H1 (cell line): ENCODE results near the gene MAPK9. TPM values are rescaled to one million over a fixed set of nuclear protein-coding genes. Genes with fewer than 3 reads are reported as not detected.

ENCODE experiments used
- BACH1 ChIP-seq: IDR thresholded peaks from 2 replicates; pipeline ENCODE4 v1.6.1; 2012; ENCODE audit warnings: low read length, improper control_type of control experiment
- CEBPB ChIP-seq: IDR thresholded peaks from 2 replicates; pipeline ENCODE4 v1.6.1; 2012; ENCODE audit warnings: low read depth, low read length
- FOSL1 ChIP-seq: IDR thresholded peaks from 2 replicates; pipeline ENCODE4 v1.6.1; 2011; ENCODE audit warnings: mild to moderate bottlenecking, low read depth, low read length, moderate library complexity; ENCODE audit not compliant: insufficient read depth
- KDM5A ChIP-seq: fragments of 200-600 bp; IDR thresholded peaks from 2 replicates; pipeline ENCODE4 v1.7.1; 2012; ENCODE audit warnings: mild to moderate bottlenecking, low read length, inconsistent platforms, mixed read lengths
- polyA plus RNA-seq, 7 experiments: library from polyadenylated mRNA; depleted of rRNA in 3 of 7; stranded (reverse) in 5 of 7; unstranded in 2 of 7; fragments of >200 nt in 5 of 7; fragments of 200-250 nt in 2 of 7; gene quantifications; 1 replicate in 5 of 7; 2 replicates in 1 of 7; 4 replicates in 1 of 7; pipeline versions ENCODE4 v1.2.1 to v1.2.3, GENCODE V29; 2011 to 2013; ENCODE audit warnings: missing spikeins in 2 of 7, mixed read lengths in 2 of 7
- total RNA-seq: library from RNA; stranded (reverse); fragmentation: NEBNext Ultra II Directional; extraction: Animal tissue kit (Norgen Biotek cat#: 25700); gene quantifications from 2 replicates; pipeline ENCODE4 v1.2.1, GENCODE V29; 2021
- TF ChIP-seq, protein P1 (sequence below): fragments of 300-600 bp; sonication (generic); IDR thresholded peaks from 2 replicates; pipeline ENCODE4 v1.7.1; 2012; ENCODE audit warnings: low read length, moderate library complexity, mild to moderate bottlenecking, inconsistent platforms; ENCODE audit not compliant: insufficient replicate concordance
- TF ChIP-seq, protein P2 (sequence below): IDR thresholded peaks from 2 replicates; pipeline ENCODE4 v1.6.1; 2011; ENCODE audit warnings: low read length, improper control_type of control experiment

The MAPK9 gene
- total and polyA plus RNA-seq, 2 of the 8 experiments (the other 6 are each of a cell fraction or from before 2014, with no cell fraction given), result 22.3 to 43.7 TPM

DNA sequence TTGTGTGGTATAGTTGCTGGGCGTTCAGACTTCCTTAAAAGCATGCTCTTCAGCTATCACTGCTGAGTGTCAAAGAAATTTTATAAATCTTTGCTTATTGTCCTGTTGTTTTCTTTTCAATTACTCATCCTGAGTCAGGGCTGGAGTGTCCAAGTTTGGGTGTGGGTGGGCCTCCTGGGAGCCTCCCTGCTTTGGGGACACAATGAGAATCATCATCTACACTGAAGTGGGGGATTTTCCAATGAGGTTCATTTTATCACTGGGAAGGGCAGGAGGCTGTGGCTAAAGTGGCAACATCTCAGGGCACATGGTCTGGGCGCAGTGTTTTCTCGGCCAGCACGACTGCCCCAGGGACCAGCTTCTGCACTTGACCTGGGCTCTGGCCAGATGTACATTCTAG, 41.8 kb upstream of the MAPK9 start (continued):
- TF ChIP-seq, protein P1, sequence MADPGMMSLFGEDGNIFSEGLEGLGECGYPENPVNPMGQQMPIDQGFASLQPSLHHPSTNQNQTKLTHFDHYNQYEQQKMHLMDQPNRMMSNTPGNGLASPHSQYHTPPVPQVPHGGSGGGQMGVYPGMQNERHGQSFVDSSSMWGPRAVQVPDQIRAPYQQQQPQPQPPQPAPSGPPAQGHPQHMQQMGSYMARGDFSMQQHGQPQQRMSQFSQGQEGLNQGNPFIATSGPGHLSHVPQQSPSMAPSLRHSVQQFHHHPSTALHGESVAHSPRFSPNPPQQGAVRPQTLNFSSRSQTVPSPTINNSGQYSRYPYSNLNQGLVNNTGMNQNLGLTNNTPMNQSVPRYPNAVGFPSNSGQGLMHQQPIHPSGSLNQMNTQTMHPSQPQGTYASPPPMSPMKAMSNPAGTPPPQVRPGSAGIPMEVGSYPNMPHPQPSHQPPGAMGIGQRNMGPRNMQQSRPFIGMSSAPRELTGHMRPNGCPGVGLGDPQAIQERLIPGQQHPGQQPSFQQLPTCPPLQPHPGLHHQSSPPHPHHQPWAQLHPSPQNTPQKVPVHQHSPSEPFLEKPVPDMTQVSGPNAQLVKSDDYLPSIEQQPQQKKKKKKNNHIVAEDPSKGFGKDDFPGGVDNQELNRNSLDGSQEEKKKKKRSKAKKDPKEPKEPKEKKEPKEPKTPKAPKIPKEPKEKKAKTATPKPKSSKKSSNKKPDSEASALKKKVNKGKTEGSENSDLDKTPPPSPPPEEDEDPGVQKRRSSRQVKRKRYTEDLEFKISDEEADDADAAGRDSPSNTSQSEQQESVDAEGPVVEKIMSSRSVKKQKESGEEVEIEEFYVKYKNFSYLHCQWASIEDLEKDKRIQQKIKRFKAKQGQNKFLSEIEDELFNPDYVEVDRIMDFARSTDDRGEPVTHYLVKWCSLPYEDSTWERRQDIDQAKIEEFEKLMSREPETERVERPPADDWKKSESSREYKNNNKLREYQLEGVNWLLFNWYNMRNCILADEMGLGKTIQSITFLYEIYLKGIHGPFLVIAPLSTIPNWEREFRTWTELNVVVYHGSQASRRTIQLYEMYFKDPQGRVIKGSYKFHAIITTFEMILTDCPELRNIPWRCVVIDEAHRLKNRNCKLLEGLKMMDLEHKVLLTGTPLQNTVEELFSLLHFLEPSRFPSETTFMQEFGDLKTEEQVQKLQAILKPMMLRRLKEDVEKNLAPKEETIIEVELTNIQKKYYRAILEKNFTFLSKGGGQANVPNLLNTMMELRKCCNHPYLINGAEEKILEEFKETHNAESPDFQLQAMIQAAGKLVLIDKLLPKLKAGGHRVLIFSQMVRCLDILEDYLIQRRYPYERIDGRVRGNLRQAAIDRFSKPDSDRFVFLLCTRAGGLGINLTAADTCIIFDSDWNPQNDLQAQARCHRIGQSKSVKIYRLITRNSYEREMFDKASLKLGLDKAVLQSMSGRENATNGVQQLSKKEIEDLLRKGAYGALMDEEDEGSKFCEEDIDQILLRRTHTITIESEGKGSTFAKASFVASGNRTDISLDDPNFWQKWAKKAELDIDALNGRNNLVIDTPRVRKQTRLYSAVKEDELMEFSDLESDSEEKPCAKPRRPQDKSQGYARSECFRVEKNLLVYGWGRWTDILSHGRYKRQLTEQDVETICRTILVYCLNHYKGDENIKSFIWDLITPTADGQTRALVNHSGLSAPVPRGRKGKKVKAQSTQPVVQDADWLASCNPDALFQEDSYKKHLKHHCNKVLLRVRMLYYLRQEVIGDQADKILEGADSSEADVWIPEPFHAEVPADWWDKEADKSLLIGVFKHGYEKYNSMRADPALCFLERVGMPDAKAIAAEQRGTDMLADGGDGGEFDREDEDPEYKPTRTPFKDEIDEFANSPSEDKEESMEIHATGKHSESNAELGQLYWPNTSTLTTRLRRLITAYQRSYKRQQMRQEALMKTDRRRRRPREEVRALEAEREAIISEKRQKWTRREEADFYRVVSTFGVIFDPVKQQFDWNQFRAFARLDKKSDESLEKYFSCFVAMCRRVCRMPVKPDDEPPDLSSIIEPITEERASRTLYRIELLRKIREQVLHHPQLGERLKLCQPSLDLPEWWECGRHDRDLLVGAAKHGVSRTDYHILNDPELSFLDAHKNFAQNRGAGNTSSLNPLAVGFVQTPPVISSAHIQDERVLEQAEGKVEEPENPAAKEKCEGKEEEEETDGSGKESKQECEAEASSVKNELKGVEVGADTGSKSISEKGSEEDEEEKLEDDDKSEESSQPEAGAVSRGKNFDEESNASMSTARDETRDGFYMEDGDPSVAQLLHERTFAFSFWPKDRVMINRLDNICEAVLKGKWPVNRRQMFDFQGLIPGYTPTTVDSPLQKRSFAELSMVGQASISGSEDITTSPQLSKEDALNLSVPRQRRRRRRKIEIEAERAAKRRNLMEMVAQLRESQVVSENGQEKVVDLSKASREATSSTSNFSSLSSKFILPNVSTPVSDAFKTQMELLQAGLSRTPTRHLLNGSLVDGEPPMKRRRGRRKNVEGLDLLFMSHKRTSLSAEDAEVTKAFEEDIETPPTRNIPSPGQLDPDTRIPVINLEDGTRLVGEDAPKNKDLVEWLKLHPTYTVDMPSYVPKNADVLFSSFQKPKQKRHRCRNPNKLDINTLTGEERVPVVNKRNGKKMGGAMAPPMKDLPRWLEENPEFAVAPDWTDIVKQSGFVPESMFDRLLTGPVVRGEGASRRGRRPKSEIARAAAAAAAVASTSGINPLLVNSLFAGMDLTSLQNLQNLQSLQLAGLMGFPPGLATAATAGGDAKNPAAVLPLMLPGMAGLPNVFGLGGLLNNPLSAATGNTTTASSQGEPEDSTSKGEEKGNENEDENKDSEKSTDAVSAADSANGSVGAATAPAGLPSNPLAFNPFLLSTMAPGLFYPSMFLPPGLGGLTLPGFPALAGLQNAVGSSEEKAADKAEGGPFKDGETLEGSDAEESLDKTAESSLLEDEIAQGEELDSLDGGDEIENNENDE, result no peak
- TF ChIP-seq FOSL1 (no peak), CEBPB (no peak), BACH1 (no peak), KDM5A (no peak)
- TF ChIP-seq, protein P2, sequence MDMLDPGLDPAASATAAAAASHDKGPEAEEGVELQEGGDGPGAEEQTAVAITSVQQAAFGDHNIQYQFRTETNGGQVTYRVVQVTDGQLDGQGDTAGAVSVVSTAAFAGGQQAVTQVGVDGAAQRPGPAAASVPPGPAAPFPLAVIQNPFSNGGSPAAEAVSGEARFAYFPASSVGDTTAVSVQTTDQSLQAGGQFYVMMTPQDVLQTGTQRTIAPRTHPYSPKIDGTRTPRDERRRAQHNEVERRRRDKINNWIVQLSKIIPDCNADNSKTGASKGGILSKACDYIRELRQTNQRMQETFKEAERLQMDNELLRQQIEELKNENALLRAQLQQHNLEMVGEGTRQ, result no peak
